Putamen (tissue), 1 donor: ENCODE data around the gene ZNF554.
"Not testable (repeated sequence)": the region's sequence is repeated elsewhere in the genome, so short reads cannot be mapped to it uniquely, and the experiment has no call there.

Experiments used
- DNase-seq: peaks from one replicate; pipeline ENCODE4 v3.0.0-alpha.2; 2016; ENCODE audit warnings: low spot score

Gene ZNF554

DNA sequence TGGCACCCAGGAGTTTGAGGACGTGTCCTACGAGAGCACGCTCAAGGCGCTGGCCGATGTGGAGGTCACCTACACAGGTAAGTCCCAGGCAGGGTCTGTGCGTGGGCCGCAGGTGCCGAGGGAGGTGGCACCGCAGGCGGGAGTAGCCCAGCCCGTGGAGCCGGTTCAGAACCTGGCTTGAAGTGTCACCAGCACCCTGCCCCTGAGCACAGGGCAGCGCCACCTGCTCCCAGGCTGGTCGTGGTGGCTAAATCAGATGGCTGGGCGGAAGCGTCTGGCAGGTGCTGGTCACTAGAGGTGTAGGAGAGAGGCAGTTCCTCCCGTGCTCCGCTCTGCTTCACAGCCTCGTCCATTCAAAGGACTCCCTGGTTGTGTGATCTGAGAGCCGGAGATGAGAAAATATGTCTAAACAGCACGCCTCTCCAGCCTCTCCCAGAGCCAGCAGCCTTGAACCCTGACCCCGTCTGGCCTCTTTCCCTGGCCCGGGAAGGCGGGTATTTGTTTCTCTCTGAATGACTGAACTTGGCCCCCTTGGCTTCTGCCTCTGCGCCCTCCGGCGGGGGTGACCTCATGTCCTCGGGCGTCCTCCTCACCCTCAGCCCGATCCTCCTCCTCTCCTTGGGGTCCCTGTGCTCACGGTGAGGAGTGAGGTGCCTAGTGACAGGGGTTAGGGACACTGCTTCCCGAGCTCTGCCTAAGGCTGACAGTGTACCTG, 29.0 kb upstream of the ZNF554 start:
- DNase-seq = no peak

DNA sequence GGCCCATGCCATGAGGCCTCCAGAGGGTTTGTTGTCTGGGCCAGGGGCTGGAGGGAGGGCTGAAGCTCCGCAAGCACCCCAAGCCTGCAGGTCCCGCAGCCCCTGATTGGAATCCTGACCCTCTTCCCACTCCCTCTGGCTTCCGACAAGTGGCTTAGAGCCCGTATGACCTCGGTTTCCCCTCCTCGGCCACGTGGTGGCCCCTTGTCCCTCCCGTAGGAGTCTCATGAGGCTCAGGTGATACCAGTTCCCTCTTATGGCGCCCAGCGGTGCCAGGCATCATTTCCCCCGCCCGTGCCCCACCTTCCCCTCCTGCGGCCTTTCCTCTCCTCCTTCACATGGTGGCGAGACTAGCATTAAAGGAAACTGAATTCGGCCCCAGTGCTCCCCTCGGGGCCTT, 28.2 kb upstream of the ZNF554 start:
- no peak for DNase-seq

DNA sequence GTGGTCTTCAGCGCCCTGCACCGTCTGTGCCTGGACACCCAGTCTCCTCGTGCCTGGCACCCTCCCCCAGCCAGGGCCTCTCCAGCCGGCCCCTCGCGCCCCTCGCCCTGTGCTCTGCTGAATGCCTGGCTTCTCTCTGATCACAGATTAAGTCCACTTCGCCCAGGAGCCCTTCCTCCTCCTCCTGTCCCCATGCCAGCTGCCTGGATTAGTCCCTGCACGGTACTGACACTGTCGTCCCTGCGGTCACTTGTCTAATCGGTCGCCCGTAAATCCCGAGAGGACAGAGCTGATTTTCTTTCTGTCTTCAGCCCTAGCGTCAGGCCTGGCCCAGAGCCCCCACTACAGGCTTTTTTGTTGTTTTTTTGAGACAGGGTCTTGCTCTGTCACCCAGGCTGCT, 27.8 kb upstream of the ZNF554 start:
- DNase-seq = no peak

DNA sequence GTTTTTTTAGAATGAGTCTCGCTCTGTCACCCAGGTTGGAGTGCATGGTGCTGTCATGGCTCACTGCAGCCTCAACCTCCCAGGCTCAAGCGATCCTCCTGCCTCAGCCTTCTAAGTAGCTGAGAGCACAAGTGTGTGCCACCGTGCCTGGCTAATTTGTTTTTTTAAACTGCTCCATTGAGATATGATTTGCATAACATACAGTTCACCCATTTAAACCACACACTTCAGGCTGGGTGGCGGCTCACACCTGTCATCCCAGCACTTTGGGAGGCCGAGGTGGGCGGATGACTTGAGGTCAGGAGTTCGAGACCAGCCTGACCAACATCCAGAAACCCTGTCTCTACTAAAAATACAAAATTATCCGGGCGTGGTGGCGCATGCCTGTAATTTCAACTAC, 27.0 kb upstream of the ZNF554 start:
- not testable (repeated sequence) for DNase-seq

DNA sequence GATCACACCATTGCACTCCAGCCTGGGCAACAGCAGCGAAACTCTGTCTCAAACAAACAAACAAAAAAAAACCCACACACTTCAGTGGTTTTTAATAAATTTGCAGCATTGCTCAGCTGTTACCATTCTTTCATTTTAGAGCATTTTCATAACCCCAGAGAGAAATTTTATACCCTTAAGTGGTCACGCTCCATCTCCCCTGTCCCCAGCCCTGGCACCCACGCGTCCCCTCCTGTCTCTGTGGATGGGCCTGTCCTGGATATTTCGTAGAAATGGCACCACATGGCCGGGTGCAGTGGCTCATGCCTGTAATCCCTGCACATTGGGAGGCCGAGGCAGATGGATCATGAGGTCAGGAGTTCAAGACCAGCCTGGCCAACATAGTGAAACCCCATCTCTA, 26.5 kb upstream of the ZNF554 start:
- DNase-seq = no peak

DNA sequence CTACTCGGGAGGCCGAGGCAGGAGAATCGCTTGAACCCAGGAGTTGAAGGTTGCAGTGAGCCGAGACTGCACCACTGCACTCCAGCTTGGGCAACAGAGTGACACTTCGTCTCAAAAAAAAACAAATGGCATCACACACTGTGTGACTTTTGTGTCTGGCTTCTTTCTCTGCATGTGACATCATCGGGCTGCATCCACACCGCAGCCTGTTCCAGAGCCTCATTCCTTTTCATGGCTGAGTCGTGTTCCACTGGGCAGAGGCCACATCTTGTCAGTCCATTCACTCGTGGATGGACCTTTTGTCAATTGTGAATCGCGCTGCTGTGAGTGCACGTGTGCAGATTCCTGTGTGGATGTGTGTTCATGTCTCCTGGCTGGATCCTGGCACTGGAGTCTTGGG, 26.1 kb upstream of the ZNF554 start:
- DNase-seq = no peak

DNA sequence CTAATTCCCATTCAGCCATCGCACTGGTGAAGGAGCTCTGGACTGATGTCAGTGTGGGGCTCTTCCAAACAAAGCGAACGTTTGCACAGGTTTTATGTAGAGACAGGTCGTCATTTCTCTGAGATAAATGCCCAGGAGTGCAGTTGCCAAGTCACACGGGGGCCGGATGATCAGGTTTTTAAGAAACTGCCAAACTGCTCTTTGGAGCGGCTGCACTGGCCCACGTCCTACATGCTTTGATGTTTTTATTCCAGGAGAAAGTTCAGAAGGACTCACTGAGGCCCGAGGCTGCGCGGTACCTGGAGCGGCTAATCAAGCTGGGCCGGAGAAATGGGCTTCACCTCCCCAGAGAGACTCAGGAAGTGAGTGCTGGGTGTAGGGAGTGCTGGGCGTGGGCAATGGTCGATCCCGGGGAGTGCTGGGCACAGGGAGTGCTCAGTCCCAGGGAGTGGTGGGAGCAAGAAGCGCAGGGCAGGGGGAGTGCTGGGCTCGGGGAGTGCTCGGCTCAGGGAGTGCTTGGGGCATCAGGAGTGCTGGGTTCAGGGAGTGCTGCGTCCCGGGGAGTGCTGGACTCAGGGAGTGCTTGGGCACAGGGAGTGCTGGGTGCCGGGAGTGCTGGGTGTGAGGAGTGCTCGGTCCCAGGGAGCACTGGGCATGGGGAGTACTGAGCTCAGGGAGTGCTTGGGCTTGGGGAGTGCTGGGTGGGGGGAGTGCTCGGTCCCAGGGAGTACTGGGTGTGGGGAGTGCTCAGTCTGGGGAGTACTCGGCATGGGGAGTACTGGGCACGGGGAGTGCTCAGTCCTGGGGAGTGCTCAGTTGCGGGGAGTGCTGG, 23.6 kb upstream of the ZNF554 start:
- DNase-seq = no peak

DNA sequence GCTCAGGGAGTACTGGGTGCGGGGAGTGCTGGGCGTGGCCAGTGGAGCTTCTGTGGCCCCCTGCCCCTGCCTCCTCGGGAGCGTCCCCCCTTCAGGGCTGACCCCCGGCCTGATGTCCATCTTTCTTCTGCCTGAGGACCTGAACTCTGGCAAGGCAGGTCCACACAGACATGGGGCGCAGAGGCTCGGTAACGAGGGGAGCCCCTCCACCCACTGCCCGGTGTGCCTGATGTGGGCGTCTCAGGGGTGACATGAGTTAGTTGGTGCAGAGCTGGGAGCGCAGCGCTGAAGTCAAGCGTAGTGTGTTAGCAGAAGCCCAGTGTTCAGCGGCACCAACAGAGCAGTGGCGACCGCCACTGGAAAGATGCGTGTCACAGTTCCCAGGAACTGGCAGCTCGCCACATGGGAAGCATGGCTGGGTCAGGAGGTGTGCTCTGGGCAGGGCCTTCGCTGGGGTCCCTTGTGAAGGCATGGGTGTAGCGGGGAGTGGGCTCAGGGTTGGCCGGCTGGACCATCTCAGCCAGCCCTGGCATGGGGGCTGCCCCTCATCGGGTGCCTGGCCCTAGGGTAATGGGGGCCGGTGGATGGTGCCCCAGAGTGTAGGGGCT, 22.9 kb upstream of the ZNF554 start:
- no peak for DNase-seq

DNA sequence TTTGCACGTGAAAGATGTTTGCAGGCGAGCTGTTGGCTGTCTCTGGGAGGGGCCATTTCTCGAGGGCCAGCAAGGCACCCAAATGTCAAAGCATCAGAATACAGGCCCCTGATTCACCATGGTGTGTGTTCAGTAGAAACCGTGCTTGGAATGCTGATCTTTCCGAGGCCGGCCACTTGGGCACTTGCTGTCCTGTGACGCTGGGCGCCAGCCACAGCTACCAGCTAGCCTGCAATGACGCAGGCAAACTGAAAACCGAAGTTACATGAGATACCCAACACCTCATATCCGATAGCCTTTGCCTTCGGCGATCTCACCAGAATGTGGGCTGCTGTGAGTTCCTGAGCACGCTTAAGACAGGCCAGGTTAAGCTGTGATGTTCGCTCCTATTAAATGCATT, 22.4 kb upstream of the ZNF554 start:
- no peak for DNase-seq

DNA sequence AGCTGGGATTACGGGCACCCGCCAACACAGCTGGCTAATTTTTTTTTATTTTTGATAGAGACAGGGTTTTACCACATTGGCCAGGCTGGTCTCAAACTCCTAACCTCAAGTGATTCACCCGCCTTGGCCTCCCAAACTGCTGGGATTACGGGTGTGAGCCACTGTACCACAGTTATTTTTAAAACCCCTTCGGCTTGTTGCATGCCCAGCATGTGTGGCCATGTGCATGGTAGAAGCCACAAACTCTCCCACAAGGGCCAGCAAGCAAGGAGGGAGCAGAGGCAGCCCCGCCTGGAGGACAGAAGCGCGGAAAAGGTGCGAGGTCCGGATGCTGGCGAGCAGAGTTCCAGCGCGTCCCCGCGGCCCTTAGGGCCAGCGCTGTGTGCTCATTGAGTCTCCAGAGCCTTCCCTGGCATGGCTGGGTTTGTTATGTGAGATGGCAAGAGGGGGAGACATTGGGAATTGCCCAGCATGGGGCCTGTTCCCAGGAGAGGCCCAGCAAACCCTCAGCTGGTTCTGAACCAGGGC, 21.4 kb upstream of the ZNF554 start:
- DNase-seq = no peak

DNA sequence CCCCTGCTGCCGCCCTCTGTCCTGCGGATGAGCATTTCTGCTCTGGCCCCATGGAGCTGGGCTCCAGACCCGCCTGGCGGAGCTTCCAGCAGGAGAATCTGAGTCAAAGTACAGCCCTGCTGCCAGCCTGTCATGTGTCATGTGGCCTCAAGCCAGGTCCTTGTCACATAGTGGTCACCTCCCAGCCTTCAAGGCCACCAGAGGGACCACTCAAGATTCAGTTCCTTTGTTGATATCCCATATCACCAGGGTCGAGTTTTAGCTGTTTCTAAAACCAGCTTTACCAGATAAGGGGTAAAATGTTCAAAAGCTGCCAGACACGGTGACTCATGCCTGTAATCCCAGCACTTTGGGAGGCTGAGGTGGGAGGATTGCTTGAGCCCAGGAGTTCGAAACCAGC, 20.9 kb upstream of the ZNF554 start:
- DNase-seq = no peak

DNA sequence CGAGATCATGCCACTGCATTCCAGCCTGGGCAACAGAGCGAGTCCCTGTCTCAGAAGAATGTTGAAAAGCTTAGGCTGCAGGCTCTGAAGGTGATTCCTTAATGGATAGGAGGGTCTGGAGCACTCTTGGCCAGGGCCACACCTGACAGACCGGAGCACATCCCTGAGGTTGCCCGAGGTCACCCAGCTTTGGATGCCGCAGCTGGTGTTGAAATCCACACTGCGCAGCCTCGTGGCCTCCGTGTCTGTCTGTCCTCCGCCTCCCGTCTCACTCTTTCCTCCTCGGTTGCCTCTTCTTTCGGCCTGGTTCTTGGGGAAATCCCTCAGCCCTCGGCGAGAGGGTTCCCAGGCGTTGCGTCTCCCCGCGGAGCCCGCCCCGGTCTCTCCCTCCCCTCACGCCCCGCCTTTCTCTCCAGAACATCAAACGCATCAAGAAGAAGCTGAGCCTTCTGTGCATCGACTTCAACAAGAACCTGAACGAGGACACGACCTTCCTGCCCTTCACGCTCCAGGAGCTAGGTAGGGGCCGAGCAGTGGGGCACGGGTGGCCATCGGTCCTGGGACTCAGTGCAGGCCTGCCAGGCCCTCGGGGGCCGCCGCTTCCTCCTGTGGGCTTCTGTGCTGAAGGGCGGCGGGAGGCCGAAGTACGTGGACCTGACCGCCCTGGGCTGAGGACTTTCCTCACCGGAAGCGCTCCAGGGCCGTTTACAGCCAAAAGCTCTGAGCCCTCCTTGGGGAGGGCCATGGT, 20.2 kb upstream of the ZNF554 start:
- DNase-seq = no peak

DNA sequence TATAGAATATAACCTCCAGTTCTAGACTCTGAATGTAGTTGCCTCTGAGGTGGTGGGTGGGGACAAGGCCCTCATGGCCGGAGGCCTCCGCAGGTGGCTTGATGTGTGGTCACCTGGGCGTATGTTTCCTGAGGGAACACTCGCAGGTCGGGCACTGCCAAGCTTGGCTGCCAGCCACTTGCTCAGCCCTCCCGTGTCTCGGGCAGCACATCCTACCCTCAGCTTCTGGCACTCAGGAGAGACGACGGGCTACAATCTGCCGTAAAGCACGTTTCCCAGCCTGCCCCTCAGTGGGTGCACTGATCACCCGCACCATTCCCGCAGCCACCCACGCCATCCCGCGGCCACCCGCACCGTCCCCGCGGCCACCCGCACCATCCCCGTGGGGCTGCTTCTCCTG, 19.2 kb upstream of the ZNF554 start:
- no peak for DNase-seq

DNA sequence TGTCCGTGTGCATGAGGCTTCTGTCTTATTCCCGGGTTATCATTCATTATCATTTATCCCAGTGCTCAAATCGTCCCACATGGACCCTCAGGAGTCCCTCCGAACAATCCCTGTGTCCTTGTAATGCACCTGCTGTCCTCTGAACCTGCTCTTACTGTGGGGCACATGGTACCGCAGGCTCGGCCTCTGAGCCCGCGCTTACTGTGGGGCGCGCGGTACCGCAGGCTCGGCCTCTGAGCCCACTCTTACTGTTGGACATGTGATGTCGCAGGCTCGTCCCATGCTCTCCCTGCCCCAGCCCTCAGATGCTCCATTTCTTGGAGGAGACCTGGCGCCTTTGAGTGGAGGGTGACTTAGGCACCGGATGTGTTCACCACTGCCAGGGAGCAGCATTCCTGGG, 16.8 kb upstream of the ZNF554 start:
- DNase-seq = no peak

DNA sequence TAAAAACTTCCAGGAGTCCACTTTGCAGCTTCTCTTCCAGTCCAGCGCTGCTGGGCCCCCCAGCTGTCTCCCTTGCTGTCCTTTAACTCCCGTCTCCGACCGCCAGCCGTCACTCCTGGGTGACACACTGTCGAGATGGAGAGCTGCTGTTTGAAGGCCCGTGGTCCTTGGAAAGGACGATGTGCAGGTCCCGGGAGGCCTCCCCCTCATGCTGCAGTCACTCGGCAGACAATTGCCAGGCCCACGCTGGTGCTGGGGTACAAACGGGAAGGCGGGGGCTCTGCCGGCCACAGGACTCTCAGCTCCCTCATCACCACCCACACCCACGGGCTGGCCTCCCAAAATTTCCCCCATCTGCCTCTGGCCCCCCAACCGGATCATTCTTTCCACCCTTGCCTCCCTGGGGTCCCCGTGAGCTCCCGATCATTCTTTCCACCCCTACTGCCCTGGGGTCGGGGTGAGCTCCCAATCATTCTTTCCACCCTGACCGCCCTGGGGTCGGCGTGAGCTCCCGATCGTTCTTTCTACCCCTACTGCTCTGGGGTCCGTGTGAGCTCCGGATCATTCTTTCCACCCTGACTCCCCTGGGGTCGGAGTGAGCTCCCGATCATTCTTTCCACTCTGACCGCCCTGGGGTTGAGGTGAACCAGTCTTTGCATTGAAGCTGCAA, 16.0 kb upstream of the ZNF554 start:
- no peak for DNase-seq

DNA sequence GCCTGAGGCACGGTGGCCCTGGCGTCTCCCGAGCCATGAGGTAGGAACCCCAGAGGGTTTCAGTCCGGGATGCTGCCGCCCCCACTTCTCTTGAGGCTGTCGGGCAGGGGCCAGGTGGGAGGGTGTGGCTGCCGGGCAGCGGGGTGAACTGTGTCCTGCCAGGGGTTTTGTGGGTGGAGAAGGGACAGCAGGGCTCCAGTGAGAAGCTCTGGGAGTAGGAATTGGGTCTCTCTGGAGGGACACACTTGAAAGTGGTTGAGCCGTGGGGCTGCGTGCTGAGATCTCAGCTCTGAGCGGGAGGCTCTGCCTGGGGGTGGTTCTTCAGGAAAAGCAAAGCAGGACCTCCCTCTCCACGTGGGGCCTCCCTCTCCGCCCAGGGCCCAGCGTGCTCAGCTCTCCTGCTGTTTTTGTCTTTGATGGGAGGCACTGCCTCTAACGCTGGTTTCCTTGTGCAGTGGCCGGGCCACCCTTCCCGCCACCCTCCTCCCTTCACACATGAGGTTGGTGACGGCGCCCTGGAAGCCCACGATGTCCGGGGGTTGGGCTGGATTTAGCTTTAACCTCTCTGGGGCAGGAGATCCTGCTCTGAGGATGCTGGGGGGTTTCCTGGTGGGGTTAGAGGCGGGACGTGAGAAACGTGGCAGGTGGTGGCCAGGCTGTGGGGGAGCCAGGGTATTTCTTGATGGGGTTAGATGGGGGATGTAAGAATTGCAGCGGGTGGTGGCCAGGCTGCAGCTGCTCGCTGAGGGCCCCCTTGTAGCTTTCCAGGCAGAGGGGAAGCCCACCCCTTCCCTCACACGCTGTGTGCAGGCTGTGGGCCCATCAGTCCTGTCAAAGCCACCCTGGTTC, 15.3 kb upstream of the ZNF554 start:
- DNase-seq = no peak

DNA sequence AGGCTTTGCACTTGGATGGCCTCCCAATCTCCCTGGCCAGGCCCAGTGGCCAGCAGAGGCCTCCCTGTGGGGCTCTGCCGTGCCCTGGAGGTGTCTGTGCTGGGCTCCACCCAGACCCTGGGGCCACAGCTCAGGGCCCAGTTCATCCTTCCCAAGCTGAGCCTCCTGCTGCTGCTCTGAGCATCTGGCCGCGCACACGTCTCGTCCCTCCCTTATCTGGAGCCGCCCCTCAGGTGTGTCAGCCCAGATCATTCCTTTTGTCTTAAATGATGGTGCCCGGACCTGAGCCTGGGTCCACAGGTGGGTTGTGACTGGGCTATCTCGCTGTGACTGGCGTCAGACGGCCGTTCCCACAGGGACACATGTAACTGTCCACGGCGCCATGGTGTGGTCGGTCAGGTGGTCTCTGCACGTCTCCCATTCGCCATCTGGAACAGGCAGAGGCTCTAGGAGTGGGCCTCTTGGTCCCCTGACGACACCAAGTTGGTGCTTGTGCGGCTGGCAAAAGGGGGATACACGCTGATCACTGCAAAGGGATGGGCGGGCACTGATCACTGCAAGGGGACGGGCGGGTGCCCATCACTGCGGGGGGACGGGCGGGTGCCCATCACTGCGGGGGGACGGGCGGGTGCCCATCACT, 14.3 kb upstream of the ZNF554 start:
- DNase-seq = no peak

DNA sequence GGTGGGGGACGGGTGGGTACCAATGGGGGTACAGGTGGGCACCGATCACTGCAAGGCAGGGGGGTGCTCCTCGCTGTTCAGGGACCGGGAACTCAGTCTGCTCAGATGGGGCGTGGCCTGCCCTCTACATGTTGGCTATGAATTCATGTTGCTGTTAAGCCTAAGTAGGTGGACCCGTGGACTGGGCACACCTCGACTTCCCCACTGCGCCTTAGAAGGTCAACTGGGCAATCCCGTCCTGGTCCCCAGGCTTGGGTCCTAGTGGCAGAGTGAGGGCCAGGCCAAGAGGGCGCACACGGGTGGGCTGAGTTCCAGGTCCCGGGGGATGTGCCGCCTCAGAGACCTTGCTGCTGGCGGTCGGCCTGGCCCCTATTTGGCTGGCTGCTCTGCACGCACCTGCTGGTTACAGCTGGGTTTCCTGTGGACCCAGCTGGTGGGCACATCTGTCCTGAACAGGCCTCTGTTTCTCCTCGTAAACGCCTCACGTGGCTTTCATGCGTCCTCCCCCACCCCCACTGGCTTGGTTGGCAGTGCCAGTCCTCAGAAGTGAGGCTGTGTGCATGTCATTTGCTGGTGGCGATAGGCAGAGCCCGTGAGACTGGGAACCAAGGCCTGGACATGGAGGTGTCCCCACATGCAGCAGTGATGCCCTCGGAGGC, 13.5 kb upstream of the ZNF554 start:
- no peak for DNase-seq

DNA sequence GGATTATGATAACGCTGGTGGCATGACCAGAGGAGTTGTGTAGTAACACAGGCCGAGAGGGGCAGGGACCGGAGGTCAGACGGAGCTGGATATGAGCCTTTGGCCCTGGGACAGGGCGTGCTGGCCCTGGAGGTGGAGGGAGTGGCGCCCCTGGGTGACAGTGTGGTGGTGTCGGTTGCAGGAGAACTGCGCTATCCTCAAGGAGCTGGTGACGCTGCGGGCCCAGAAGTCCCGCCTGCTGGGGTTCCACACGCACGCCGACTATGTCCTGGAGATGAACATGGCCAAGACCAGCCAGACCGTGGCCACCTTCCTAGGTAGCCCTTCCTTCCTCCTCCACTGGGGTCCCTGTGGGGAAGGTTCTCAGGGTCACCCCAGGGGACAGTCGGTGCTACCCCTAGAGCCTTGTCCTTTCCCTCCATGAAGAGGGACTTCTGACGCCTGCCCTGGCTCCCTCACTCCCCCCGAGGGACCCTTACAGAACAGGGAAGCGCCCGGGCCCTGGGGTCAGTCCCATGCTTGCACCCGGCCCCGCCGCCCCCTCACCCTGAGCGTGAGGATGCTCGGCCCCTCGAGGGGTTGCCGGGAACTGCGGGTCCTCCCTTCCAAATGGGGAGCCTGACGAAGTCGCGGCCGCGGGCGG, 12.8 kb upstream of the ZNF554 start:
- DNase-seq = no peak
